ENCODE measurements around the gene NCR1. TPM values are rescaled to one million over a fixed set of nuclear protein-coding genes. Genes with fewer than 3 reads are reported as not detected.
"Not testable (repeated sequence)": the region's sequence is repeated elsewhere in the genome, so short reads cannot be mapped to it uniquely, and the experiment has no call there.

NCR1 gene
- total RNA-seq, 1 experiment from 2014 or later: 4.3 TPM

- H3K9me3 Mint-ChIP-seq; CTCF ChIA-PET; H3K36me3 Mint-ChIP-seq; POLR2A ChIA-PET; H3K27ac Mint-ChIP-seq; DNase-seq (ENCODE audit: low spot score); H3K4me3 Mint-ChIP-seq; ATAC-seq; H3K27me3 Mint-ChIP-seq (ENCODE audit: low read depth): not testable (repeated sequence)
- H3K4me1 Mint-ChIP-seq: peaks cover 10% of the 10 kb centered on the region
Measured at GRCh38 chr19:54943772-54944361, 37.9 kb downstream of the NCR1 start.

- H3K4me1 Mint-ChIP-seq: peaks cover 22% of the 10 kb centered on the region
- TF ChIP-seq ZNF416 (CRISPR knock-in tag; IDR thresholded peaks at IDR 0.05) (no peak), TCF7 (CRISPR knock-in tag; IDR thresholded peaks at IDR 0.05; ENCODE audit: low read depth) (no peak), NR2C2 (CRISPR knock-in tag; IDR thresholded peaks at IDR 0.05) (no peak), CREM (CRISPR knock-in tag; IDR thresholded peaks at IDR 0.05) (no peak), ZNF425 (CRISPR knock-in tag; conservative IDR thresholded peaks at IDR 0.05) (no peak), ERG (CRISPR knock-in tag; IDR thresholded peaks at IDR 0.05) (no peak), GRHL2 (CRISPR knock-in tag; IDR thresholded peaks at IDR 0.05; ENCODE audit: insufficient replicate concordance, severe bottlenecking) (no peak), TEAD4 (CRISPR knock-in tag; IDR thresholded peaks at IDR 0.05) (no peak), NR3C1 (CRISPR knock-in tag; conservative IDR thresholded peaks at IDR 0.05; ENCODE audit: low read depth) (no peak), RORB (CRISPR knock-in tag; IDR thresholded peaks at IDR 0.05) (no peak), CREB1 (CRISPR knock-in tag; IDR thresholded peaks at IDR 0.05) (no peak), ESRRA (CRISPR knock-in tag; IDR thresholded peaks at IDR 0.05; ENCODE audit: borderline replicate concordance) (no peak), ZNF671 (CRISPR knock-in tag; IDR thresholded peaks at IDR 0.05) (no peak)
- TF ChIP-seq, protein P1, sequence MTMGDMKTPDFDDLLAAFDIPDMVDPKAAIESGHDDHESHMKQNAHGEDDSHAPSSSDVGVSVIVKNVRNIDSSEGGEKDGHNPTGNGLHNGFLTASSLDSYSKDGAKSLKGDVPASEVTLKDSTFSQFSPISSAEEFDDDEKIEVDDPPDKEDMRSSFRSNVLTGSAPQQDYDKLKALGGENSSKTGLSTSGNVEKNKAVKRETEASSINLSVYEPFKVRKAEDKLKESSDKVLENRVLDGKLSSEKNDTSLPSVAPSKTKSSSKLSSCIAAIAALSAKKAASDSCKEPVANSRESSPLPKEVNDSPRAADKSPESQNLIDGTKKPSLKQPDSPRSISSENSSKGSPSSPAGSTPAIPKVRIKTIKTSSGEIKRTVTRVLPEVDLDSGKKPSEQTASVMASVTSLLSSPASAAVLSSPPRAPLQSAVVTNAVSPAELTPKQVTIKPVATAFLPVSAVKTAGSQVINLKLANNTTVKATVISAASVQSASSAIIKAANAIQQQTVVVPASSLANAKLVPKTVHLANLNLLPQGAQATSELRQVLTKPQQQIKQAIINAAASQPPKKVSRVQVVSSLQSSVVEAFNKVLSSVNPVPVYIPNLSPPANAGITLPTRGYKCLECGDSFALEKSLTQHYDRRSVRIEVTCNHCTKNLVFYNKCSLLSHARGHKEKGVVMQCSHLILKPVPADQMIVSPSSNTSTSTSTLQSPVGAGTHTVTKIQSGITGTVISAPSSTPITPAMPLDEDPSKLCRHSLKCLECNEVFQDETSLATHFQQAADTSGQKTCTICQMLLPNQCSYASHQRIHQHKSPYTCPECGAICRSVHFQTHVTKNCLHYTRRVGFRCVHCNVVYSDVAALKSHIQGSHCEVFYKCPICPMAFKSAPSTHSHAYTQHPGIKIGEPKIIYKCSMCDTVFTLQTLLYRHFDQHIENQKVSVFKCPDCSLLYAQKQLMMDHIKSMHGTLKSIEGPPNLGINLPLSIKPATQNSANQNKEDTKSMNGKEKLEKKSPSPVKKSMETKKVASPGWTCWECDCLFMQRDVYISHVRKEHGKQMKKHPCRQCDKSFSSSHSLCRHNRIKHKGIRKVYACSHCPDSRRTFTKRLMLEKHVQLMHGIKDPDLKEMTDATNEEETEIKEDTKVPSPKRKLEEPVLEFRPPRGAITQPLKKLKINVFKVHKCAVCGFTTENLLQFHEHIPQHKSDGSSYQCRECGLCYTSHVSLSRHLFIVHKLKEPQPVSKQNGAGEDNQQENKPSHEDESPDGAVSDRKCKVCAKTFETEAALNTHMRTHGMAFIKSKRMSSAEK (CRISPR knock-in tag; IDR thresholded peaks at IDR 0.05; ENCODE audit: borderline replicate concordance): no peak
- TF ChIP-seq, protein P2, sequence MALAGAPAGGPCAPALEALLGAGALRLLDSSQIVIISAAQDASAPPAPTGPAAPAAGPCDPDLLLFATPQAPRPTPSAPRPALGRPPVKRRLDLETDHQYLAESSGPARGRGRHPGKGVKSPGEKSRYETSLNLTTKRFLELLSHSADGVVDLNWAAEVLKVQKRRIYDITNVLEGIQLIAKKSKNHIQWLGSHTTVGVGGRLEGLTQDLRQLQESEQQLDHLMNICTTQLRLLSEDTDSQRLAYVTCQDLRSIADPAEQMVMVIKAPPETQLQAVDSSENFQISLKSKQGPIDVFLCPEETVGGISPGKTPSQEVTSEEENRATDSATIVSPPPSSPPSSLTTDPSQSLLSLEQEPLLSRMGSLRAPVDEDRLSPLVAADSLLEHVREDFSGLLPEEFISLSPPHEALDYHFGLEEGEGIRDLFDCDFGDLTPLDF (CRISPR knock-in tag; IDR thresholded peaks at IDR 0.05): no peak
- TF ChIP-seq, protein P3, sequence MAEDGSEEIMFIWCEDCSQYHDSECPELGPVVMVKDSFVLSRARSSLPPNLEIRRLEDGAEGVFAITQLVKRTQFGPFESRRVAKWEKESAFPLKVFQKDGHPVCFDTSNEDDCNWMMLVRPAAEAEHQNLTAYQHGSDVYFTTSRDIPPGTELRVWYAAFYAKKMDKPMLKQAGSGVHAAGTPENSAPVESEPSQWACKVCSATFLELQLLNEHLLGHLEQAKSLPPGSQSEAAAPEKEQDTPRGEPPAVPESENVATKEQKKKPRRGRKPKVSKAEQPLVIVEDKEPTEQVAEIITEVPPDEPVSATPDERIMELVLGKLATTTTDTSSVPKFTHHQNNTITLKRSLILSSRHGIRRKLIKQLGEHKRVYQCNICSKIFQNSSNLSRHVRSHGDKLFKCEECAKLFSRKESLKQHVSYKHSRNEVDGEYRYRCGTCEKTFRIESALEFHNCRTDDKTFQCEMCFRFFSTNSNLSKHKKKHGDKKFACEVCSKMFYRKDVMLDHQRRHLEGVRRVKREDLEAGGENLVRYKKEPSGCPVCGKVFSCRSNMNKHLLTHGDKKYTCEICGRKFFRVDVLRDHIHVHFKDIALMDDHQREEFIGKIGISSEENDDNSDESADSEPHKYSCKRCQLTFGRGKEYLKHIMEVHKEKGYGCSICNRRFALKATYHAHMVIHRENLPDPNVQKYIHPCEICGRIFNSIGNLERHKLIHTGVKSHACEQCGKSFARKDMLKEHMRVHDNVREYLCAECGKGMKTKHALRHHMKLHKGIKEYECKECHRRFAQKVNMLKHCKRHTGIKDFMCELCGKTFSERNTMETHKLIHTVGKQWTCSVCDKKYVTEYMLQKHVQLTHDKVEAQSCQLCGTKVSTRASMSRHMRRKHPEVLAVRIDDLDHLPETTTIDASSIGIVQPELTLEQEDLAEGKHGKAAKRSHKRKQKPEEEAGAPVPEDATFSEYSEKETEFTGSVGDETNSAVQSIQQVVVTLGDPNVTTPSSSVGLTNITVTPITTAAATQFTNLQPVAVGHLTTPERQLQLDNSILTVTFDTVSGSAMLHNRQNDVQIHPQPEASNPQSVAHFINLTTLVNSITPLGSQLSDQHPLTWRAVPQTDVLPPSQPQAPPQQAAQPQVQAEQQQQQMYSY (CRISPR knock-in tag; IDR thresholded peaks at IDR 0.05): no peak
- peak; percentile 72 for ATAC-seq
- DNase-seq (ENCODE audit: low spot score): peak; percentile 23
- no peaks in the 10 kb centered on the region for H3K9me3 Mint-ChIP-seq
- no peak within 1 kb of the TSS for H3K27ac Mint-ChIP-seq
- CTCF ChIA-PET: interaction anchor here (0.6 kb wide), 1 partner anchor 852 kb away, joined by 3 read pairs; no protein-coding TSS in a partner anchor
- POLR2A ChIA-PET: no interaction called here
- no peaks in the 10 kb centered on the region for H3K36me3 Mint-ChIP-seq
- no peak within 1 kb of the TSS for H3K4me3 Mint-ChIP-seq
- no peaks in the 10 kb centered on the region for H3K27me3 Mint-ChIP-seq (ENCODE audit: low read depth)
Measured at GRCh38 chr19:54947381-54947780, 41.4 kb downstream of the NCR1 start, which contains the start of gene NLRP7. Gene NLRP7, minus strand, starts transcription at chr19:54947530.

Data from WTC11 (cell line).